Subcutaneous abdominal adipose tissue (tissue), 5 donors: ENCODE data around the gene NOC2L.

ENCODE experiments used
- H3K27ac ChIP-seq: one replicate; pipeline ENCODE4 v1.7.0; 2013; ENCODE audit warnings: low read depth, mild to moderate bottlenecking, inconsistent platforms, low read length, moderate library complexity
- H3K27me3 ChIP-seq, 5 donors: one replicate each; pipeline ENCODE4 v1.7.0; 2013; ENCODE audit warnings: low read length in 5 of 5, inconsistent platforms in 1 of 5; ENCODE audit not compliant: control insufficient read depth in 5 of 5, insufficient read depth in 4 of 5
- H3K36me3 ChIP-seq, 5 donors: one replicate each; pipeline ENCODE4 v1.7.0; 2013; ENCODE audit warnings: low read length in 5 of 5; ENCODE audit not compliant: control insufficient read depth in 5 of 5, insufficient read depth in 5 of 5
- H3K4me1 ChIP-seq, 5 donors: one replicate each; pipeline ENCODE4 v1.7.0; 2013; ENCODE audit warnings: low read length in 5 of 5, mild to moderate bottlenecking in 3 of 5, moderate library complexity in 1 of 5; ENCODE audit not compliant: control insufficient read depth in 5 of 5, insufficient read depth in 5 of 5
- H3K4me3 ChIP-seq, 5 donors: one replicate each; pipeline ENCODE4 v1.7.0; 2013; ENCODE audit warnings: low read length in 5 of 5, low read depth in 1 of 5
- H3K9ac ChIP-seq, 5 donors: one replicate each; pipeline ENCODE4 v1.7.0; 2013; ENCODE audit warnings: low read length in 5 of 5, mild to moderate bottlenecking in 4 of 5, moderate library complexity in 3 of 5
- H3K9me3 ChIP-seq, 5 donors: one replicate each; pipeline ENCODE4 v1.7.0; 2013; ENCODE audit warnings: low read length in 5 of 5; ENCODE audit not compliant: control insufficient read depth in 5 of 5
- donor health status: healthy.
- donor health status: healthy.
- donor health status: healthy.
- donor health status: healthy.
- donor health status: healthy.

Gene NOC2L

DNA sequence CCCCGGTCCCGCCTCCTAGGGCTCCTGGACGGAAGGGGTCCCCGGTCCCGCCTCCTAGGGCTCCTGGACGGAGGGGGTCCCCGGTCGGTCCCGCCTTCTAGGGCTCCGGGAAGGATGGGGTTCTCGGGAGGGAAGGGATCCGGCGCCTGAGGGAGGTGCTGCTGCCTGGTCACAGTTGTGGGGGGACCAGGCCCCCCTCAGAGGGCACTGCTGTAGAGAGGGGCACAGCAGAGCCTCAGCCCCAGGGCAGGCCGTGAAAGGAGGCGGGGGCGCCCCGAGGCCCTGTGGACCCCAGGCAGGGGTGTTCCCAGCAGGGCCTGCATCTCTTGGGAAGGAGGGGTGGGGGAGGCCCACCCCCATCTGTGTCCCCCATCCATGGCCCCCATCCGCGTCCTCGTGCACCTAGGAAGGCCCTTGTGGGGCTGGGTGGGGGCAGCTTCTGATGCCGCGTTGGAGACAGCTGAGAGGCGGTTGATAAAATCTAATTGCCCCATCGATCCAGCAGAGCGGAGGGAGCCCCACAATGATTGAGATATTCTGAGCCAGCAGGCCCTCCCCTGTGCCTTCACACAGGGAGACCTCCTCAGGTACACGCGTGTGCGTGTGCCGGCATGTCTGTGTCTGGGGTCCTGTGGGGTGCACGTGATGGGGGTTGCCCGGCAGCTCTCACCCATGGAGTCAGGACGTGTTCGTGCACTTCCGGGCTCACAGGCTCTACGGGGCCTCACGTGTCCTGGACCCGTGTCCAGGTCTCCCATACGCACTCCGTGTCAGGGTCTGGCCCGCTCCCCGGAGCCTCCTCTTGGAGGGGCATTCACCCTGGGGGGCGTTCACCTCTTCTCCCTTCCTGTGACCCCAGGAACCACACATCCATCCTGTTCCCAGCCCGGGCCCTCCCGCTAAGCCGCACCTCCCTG is 22.4 kb downstream of the NOC2L start:
- Histone ChIP-seq H3K9me3 (no peaks in the 10 kb centered on the region), H3K27me3 (peaks cover 60 to 71% (median 66%) of the 10 kb centered on the region in 5 donors), H3K4me1 (peaks cover 0 to 32% (median 21%) of the 10 kb centered on the region in 5 donors), H3K9ac (no peak overlapping the region), H3K4me3 (no peak overlapping the region), H3K36me3 (no peaks in the 10 kb centered on the region), H3K27ac (no peak overlapping the region)

- no peaks in the 10 kb centered on the region for H3K36me3 ChIP-seq
- H3K9ac ChIP-seq = no peak overlapping the region
- H3K4me1 ChIP-seq = peaks cover 0 to 23% (median 14%) of the 10 kb centered on the region in 5 donors
- H3K4me3 ChIP-seq = no peak overlapping the region
- H3K27ac ChIP-seq = no peak overlapping the region
- no peaks in the 10 kb centered on the region for H3K9me3 ChIP-seq
- peaks cover 52 to 71% (median 61%) of the 10 kb centered on the region in 5 donors for H3K27me3 ChIP-seq
Observed at GRCh38 chr1:935751-936231, 23.3 kb downstream of the NOC2L start.

DNA sequence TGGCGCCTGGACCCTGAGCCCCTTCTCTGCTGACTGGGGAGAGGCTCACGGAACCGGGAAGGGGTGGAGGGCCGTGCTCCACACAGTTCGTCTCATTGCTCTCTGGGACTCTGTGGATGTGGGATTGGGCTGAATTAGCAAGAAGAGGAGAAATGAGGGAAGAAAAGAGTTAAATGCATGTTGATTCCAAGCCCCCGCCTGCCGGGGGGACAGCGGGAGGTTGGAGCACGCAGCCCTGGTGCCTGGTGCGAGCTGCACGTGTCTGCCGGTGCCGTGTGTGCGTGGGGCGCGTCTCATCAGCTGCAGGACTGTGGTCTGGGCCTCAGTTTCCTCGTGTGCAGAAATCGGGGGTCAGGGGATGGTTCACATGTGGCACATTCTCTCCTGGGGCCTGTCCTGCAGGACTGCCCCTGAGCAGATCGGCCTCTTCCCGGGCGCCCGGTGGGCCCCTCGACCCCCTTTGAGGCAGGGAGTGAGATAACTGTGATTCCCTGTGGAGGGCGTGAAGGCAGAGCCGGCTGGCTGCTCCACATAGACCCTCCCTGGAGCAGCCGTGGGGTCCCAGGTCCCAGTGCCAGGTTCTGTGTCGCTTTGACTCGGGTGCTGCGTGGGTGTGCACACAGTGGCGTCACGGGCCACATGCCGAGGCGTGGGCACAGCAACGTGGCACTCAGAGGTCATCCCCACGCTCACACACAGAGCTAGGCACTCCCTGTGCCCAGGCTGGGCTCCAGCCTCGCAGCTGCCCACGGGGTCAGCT is 23.9 kb downstream of the NOC2L start:
- H3K9me3 ChIP-seq = no peaks in the 10 kb centered on the region
- no peak overlapping the region for H3K27ac ChIP-seq
- H3K4me1 ChIP-seq = peaks cover 0 to 18% (median 9%) of the 10 kb centered on the region in 5 donors
- no peaks in the 10 kb centered on the region for H3K36me3 ChIP-seq
- peaks cover 50 to 72% (median 60%) of the 10 kb centered on the region in 5 donors for H3K27me3 ChIP-seq
- H3K9ac ChIP-seq = no peak overlapping the region
- H3K4me3 ChIP-seq = no peak overlapping the region

DNA sequence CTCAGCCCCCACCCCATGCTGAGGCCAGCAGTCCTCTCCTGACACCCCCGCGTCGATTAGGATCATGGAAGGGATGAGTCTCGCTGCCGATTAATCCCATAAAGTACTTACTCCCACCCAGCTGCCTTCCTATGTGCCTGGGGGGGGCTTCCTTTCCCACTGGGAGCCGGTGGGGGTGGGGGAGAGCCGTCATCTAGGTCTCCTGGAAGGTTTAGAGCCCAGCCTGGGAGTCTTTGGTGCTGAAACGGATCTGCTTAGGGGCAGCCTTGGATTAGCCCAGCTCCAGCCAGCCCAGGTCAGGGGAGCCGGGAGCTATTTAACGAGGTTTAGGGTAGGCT is 25.5 kb downstream of the NOC2L start:
- peaks cover 38 to 63% (median 54%) of the 10 kb centered on the region in 5 donors for H3K27me3 ChIP-seq
- no peaks in the 10 kb centered on the region for H3K36me3 ChIP-seq
- H3K27ac ChIP-seq = no peak overlapping the region
- peaks cover 0 to 12% (median 3%) of the 10 kb centered on the region in 5 donors for H3K4me1 ChIP-seq
- no peak overlapping the region for H3K4me3 ChIP-seq
- H3K9me3 ChIP-seq = no peaks in the 10 kb centered on the region
- no peak overlapping the region for H3K9ac ChIP-seq

GRCh38 chr1:932776-933602 is 26.1 kb downstream of the NOC2L start:
- peaks cover 33 to 60% (median 52%) of the 10 kb centered on the region in 5 donors for H3K27me3 ChIP-seq
- no peaks in the 10 kb centered on the region for H3K9me3 ChIP-seq
- no peak overlapping the region for H3K4me3 ChIP-seq
- no peaks in the 10 kb centered on the region for H3K36me3 ChIP-seq
- H3K9ac ChIP-seq = no peak overlapping the region
- peaks cover 0 to 12% (median 3%) of the 10 kb centered on the region in 5 donors for H3K4me1 ChIP-seq
- no peak overlapping the region for H3K27ac ChIP-seq

DNA sequence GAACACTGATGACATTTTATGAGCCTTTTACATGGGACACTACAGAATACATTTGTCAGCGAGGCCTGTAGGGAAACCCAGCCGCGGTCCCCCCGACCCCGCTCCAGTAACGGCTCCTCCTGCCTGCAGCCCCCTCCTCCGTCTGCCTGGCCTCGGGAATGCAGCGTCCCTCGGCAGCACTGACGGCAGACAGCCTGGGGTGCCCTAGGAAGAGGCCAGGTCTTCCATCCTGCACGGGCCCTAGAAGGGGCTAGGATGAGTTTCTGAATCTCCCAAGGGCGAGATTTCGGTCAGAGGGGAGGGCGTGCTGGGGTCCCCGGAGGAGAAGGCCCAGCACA is 26.9 kb downstream of the NOC2L start:
- no peak overlapping the region for H3K27ac ChIP-seq
- H3K27me3 ChIP-seq = peaks cover 34 to 62% (median 55%) of the 10 kb centered on the region in 5 donors
- no peak overlapping the region for H3K9ac ChIP-seq
- no peak overlapping the region for H3K4me3 ChIP-seq
- H3K9me3 ChIP-seq = no peaks in the 10 kb centered on the region
- no peaks in the 10 kb centered on the region for H3K36me3 ChIP-seq
- peaks cover 0 to 12% (median 3%) of the 10 kb centered on the region in 5 donors for H3K4me1 ChIP-seq

DNA sequence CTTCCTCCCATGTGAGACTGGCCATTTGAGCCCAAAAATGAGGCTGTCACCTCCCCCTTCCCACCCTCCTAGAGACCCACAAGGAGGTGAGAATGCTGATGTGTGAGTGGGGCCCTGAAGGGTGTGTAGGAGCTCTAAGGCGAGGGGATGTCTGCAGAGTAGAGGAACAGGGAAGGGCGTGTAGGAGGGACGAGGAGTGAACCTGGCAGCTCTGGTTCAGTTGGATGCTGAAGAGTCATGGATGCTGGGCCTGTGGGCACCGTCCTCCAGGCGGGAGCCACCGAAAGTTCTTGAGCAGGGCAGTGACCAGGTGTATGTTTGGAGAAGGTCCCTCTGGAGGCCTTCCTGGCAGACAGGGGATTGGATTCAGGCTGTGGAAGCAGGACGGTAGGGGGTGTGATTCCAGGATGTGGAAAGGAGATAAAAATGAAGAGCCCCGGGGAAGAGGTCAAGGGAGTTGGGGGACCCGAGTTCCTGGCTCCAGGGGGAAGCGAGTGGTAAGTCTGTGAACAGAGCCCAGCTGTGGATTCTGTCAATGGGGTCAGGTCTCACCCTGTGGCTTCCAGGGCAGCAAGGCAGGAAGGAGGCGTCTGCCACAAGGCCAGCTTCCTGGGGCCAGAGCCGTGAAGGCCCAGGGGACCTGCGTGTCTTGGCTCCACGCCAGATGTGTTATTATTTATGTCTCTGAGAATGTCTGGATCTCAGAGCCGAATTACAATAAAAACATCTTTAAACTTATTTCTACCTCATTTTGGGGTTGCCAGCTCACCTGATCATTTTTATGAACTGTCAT is 27.5 kb downstream of the NOC2L start:
- Histone ChIP-seq H3K9me3 (no peaks in the 10 kb centered on the region), H3K27ac (no peak overlapping the region), H3K27me3 (peaks cover 35 to 62% (median 55%) of the 10 kb centered on the region in 5 donors), H3K4me3 (no peak overlapping the region), H3K9ac (no peak overlapping the region), H3K36me3 (no peaks in the 10 kb centered on the region), H3K4me1 (peaks cover 0 to 12% (median 3%) of the 10 kb centered on the region in 5 donors)

- Histone ChIP-seq H3K27me3 (peaks cover 38 to 64% (median 58%) of the 10 kb centered on the region in 5 donors), H3K27ac (no peak overlapping the region), H3K9ac (no peak overlapping the region), H3K4me3 (no peak overlapping the region), H3K4me1 (peaks cover 0 to 10% (median 3%) of the 10 kb centered on the region in 5 donors), H3K36me3 (no peaks in the 10 kb centered on the region), H3K9me3 (no peaks in the 10 kb centered on the region)
Observed at GRCh38 chr1:930633-931138, 28.4 kb downstream of the NOC2L start.
